ENCODE data around the gene CELF5.

Gene CELF5

DNA sequence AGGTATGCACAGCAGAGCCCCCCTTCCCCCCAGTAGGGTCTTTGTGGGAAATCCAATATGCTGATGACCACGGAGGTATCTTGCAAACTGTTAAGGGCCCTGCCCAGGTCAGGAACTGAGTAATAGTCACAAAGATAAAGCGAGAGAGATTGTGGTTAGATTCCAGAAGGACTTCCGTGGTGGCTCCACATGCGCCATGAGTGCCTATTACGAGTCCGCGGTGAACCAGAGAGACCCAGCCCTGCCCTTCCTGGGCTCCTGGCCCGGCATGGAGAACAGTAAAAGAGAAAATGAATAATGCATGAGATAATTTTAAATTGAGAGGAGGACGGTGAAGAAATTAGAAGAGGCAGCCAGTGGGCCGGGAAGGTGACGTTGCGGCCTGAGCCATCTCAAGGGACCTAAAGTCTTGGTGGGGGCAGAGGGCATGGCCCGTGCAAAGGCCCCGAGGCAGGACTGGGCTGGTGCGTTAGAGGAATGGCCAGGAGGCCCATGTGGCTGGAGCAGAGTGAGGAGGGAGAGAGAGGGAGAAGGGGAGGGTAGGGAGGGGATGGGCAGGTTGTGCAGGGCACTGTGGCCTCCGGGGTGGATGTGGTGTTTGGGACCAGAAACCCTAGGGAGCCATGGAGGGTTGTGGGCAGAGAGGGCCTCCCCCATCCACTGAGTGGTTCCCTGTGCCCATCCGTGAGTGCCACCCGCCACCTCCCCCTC, 95.3 kb downstream of the CELF5 start:
- no peaks in the 10 kb centered on the region for H3K36me3 ChIP-seq (ENCODE audit: insufficient read depth, low read length)
- no peak overlapping the region for H2AFZ ChIP-seq (ENCODE audit: low read length)
- TF ChIP-seq, protein P1, sequence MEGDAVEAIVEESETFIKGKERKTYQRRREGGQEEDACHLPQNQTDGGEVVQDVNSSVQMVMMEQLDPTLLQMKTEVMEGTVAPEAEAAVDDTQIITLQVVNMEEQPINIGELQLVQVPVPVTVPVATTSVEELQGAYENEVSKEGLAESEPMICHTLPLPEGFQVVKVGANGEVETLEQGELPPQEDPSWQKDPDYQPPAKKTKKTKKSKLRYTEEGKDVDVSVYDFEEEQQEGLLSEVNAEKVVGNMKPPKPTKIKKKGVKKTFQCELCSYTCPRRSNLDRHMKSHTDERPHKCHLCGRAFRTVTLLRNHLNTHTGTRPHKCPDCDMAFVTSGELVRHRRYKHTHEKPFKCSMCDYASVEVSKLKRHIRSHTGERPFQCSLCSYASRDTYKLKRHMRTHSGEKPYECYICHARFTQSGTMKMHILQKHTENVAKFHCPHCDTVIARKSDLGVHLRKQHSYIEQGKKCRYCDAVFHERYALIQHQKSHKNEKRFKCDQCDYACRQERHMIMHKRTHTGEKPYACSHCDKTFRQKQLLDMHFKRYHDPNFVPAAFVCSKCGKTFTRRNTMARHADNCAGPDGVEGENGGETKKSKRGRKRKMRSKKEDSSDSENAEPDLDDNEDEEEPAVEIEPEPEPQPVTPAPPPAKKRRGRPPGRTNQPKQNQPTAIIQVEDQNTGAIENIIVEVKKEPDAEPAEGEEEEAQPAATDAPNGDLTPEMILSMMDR (IDR thresholded peaks at IDR 0.05; ENCODE audit: low read length), result no peak
- TF ChIP-seq EZH2 (IDR thresholded peaks at IDR 0.05; ENCODE audit: borderline replicate concordance, low read length), result no peak
- H4K20me1 ChIP-seq (ENCODE audit: insufficient read depth, low read length), result no peaks in the 10 kb centered on the region
- H3K9ac ChIP-seq (ENCODE audit: low read length), result no peak overlapping the region
- no peak overlapping the region for H3K4me3 ChIP-seq (ENCODE audit: low read depth, low read length, poor library complexity, severe bottlenecking)
- no peak overlapping the region for H3K27ac ChIP-seq (ENCODE audit: low read depth, low read length, poor library complexity, severe bottlenecking)
- no peaks in the 10 kb centered on the region for H3K9me3 ChIP-seq (ENCODE audit: low read length)
- H3K4me2 ChIP-seq (ENCODE audit: low read length), result no peak overlapping the region
- no peaks in the 10 kb centered on the region for H3K4me1 ChIP-seq (ENCODE audit: insufficient read depth, low read length, severe bottlenecking)
- H3K79me2 ChIP-seq (ENCODE audit: insufficient read depth, low read length), result no peaks in the 10 kb centered on the region
- no peaks in the 10 kb centered on the region for H3K27me3 ChIP-seq (ENCODE audit: insufficient read depth, low read length)
- H3F3A ChIP-seq (ENCODE audit: insufficient read depth, low read length), result no peaks in the 10 kb centered on the region
- no peaks in the 10 kb centered on the region for H3K9me2 ChIP-seq (ENCODE audit: low read depth, low read length)

DNA sequence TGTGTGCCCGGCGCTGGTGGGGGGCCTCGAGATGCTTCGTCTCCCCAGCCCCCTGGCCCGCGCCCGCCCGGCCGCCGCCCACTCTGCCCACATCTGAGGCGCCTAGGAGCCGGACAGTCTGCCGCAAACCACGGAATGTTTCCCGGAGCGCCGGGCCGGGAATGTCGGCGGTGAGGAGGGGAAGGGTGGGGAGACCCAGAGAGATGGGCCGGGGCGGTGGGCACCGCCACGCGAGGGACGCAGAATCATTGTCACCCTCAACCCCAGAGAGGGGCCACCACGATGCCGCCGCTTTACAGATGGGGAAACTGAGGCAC, 95.9 kb downstream of the CELF5 start:
- TF ChIP-seq, protein P1 (IDR thresholded peaks at IDR 0.05; ENCODE audit: low read length), result no peak
- no peak for TF ChIP-seq EZH2 (IDR thresholded peaks at IDR 0.05; ENCODE audit: borderline replicate concordance, low read length)

DNA sequence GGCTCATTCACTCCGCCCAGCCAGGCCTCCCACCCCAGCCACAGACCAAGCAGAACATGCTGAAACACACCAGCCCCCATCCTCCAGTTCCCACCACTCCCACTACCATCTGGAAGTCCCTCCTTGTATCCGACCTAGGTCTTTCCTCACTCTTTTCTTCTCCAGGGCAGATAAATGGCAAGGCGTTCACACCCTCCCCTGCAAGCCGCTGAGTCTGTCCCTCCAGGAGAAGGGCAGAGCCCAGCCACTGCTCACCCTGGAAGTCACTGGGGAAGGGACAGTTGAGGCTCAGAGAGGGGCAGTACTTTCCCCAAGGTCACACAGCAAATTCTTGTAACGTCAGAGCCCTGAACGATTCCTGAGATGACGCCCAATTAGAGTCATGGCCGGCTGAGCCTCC, 96.4 kb downstream of the CELF5 start:
- TF ChIP-seq, protein P1 (IDR thresholded peaks at IDR 0.05; ENCODE audit: low read length), result no peak
- TF ChIP-seq EZH2 (IDR thresholded peaks at IDR 0.05; ENCODE audit: borderline replicate concordance, low read length), result no peak
- no peaks in the 10 kb centered on the region for H3K9me2 ChIP-seq (ENCODE audit: low read depth, low read length)
- no peaks in the 10 kb centered on the region for H3K27me3 ChIP-seq (ENCODE audit: insufficient read depth, low read length)
- no peak overlapping the region for H3K4me3 ChIP-seq (ENCODE audit: low read depth, low read length, poor library complexity, severe bottlenecking)
- H2AFZ ChIP-seq (ENCODE audit: low read length), result no peak overlapping the region
- no peaks in the 10 kb centered on the region for H3K79me2 ChIP-seq (ENCODE audit: insufficient read depth, low read length)
- H3K9ac ChIP-seq (ENCODE audit: low read length), result no peak overlapping the region
- H3K27ac ChIP-seq (ENCODE audit: low read depth, low read length, poor library complexity, severe bottlenecking), result no peak overlapping the region
- H3K4me2 ChIP-seq (ENCODE audit: low read length), result no peak overlapping the region
- no peaks in the 10 kb centered on the region for H3K36me3 ChIP-seq (ENCODE audit: insufficient read depth, low read length)
- no peaks in the 10 kb centered on the region for H3F3A ChIP-seq (ENCODE audit: insufficient read depth, low read length)
- H4K20me1 ChIP-seq (ENCODE audit: insufficient read depth, low read length), result no peaks in the 10 kb centered on the region
- H3K9me3 ChIP-seq (ENCODE audit: low read length), result no peaks in the 10 kb centered on the region
- no peaks in the 10 kb centered on the region for H3K4me1 ChIP-seq (ENCODE audit: insufficient read depth, low read length, severe bottlenecking)

More for the DNA sequence above, 95.9 kb downstream of the CELF5 start:
- Histone ChIP-seq H3K4me1 (ENCODE audit: insufficient read depth, low read length, severe bottlenecking) (no peaks in the 10 kb centered on the region), H4K20me1 (ENCODE audit: insufficient read depth, low read length) (no peaks in the 10 kb centered on the region), H3K9ac (ENCODE audit: low read length) (no peak overlapping the region), H3K9me2 (ENCODE audit: low read depth, low read length) (no peaks in the 10 kb centered on the region), H3K36me3 (ENCODE audit: insufficient read depth, low read length) (no peaks in the 10 kb centered on the region), H3K4me3 (ENCODE audit: low read depth, low read length, poor library complexity, severe bottlenecking) (no peak overlapping the region), H3K27me3 (ENCODE audit: insufficient read depth, low read length) (no peaks in the 10 kb centered on the region), H2AFZ (ENCODE audit: low read length) (no peak overlapping the region), H3K4me2 (ENCODE audit: low read length) (no peak overlapping the region), H3K27ac (ENCODE audit: low read depth, low read length, poor library complexity, severe bottlenecking) (no peak overlapping the region), H3K79me2 (ENCODE audit: insufficient read depth, low read length) (no peaks in the 10 kb centered on the region), H3F3A (ENCODE audit: insufficient read depth, low read length) (no peaks in the 10 kb centered on the region), H3K9me3 (ENCODE audit: low read length) (no peaks in the 10 kb centered on the region)
